Neural progenitor cell (in vitro differentiated cells): ENCODE measurements around the gene TSNAXIP1.

ENCODE experiments used
- EZH2 ChIP-seq: fragments of 200-600 bp; sonication (generic); IDR thresholded peaks from 2 replicates; pipeline ENCODE4 v1.6.1; 2017; ENCODE audit warnings: antibody characterized with exemption, mild to moderate bottlenecking, moderate library complexity
- EZH2phosphoT487 ChIP-seq: fragments of 200-600 bp; sonication (generic); IDR thresholded peaks from 2 replicates; pipeline ENCODE4 v1.6.1; 2017; ENCODE audit warnings: antibody characterized with exemption
- TF ChIP-seq, protein P1 (sequence below): fragments of 200-600 bp; sonication (generic); IDR thresholded peaks from 2 replicates; pipeline ENCODE4 v1.5.1; 2017; ENCODE audit warnings: antibody characterized with exemption, mild to moderate bottlenecking

DNA sequence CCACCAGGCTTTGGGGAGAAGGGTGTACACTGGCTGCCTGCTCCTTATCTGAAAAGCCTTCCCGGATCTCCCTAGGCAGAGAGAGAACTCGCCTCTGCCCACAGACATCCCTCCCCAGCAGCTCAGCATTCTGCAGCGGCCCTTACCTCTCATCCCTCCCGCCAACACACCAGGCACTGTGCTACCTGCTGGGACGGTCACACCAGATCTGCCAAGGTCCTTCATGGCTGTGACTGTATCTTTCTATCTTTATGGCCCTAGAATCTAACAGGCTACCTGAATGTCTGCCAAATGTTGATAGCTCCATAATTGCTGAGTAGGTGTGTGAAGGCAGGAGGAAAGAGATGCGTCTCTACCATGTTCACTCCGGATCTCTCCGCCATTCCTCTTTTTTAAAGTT, 7.9 kb downstream of the TSNAXIP1 start:
- TF ChIP-seq, protein P1, sequence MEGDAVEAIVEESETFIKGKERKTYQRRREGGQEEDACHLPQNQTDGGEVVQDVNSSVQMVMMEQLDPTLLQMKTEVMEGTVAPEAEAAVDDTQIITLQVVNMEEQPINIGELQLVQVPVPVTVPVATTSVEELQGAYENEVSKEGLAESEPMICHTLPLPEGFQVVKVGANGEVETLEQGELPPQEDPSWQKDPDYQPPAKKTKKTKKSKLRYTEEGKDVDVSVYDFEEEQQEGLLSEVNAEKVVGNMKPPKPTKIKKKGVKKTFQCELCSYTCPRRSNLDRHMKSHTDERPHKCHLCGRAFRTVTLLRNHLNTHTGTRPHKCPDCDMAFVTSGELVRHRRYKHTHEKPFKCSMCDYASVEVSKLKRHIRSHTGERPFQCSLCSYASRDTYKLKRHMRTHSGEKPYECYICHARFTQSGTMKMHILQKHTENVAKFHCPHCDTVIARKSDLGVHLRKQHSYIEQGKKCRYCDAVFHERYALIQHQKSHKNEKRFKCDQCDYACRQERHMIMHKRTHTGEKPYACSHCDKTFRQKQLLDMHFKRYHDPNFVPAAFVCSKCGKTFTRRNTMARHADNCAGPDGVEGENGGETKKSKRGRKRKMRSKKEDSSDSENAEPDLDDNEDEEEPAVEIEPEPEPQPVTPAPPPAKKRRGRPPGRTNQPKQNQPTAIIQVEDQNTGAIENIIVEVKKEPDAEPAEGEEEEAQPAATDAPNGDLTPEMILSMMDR, result no peak
- no peak for TF ChIP-seq EZH2
- no peak for TF ChIP-seq EZH2phosphoT487
